EH (cell line): ENCODE data around the gene GABRB1.
A peak's percentile ranks its signal among the peaks of the same experiment; 100 is the strongest.

Experiments used
- DNase-seq: peaks from one replicate; pipeline ENCODE4 v3.0.0-alpha.2; 2015; ENCODE audit warnings: low read depth

The GABRB1 gene

GRCh38 chr4:47469951-47470350, 438.6 kb downstream of the GABRB1 start:
- DNase-seq = peak; percentile 81

GRCh38 chr4:47471064-47471463, 439.7 kb downstream of the GABRB1 start:
- no peak for DNase-seq

GRCh38 chr4:47471591-47471990, 440.2 kb downstream of the GABRB1 start:
- DNase-seq = no peak

GRCh38 chr4:47473141-47473750, 441.9 kb downstream of the GABRB1 start:
- no peak for DNase-seq

- DNase-seq = no peak
These were observed 443.4 kb downstream of the GABRB1 start for GRCh38 chr4:47474799-47475198.

- DNase-seq = no peak
These were observed 444.0 kb downstream of the GABRB1 start for GRCh38 chr4:47475411-47475810.
